C4-2B (cell line): ENCODE data around the gene TRIM29.

Source experiments
- CTCF ChIP-seq: fragments of 450-650 bp; conservative IDR thresholded peaks from 2 replicates; pipeline ENCODE4 v1.5.1; 2017; ENCODE audit warnings: mild to moderate bottlenecking
- ZFX ChIP-seq: fragments of 450-650 bp; IDR thresholded peaks from 2 replicates; pipeline ENCODE4 v1.6.1; 2017

GRCh38 chr11:120091701-120092100 lies 46.2 kb downstream of the TRIM29 start:
- TF ChIP-seq CTCF (no peak), ZFX (no peak)
